Adrenal gland (tissue), 5 donors: ENCODE results near the gene GPR158.

Experiments
- CTCF ChIP-seq, 6 experiments: fragments of 450-650 bp in 4 of 6; fragments of 200-600 bp in 2 of 6; sonication (generic) in 1 of 6; IDR thresholded peaks; 1 replicate in 5 of 6; 2 replicates in 1 of 6; pipeline versions ENCODE4 v1.5.1 to v1.8.0; 2016 to 2021; ENCODE audit warnings: antibody characterized with exemption in 6 of 6, mild to moderate bottlenecking in 2 of 6, moderate library complexity in 1 of 6
- POLR2A ChIP-seq, 2 donors: fragments of 450-650 bp; IDR thresholded peaks; one replicate each; pipeline ENCODE4 v1.6.1; 2017; ENCODE audit warnings: antibody characterized with exemption in 2 of 2, mild to moderate bottlenecking in 2 of 2, moderate library complexity in 1 of 2
- donor health status: DM: no; HTN: no; CAD: no.

- no peak for TF ChIP-seq CTCF (IDR thresholded peaks at IDR 0.05)
- TF ChIP-seq POLR2A (IDR thresholded peaks at IDR 0.05) = no peak
These were observed 467.9 kb downstream of the GPR158 start for GRCh38 chr10:25642721-25643120.
